Prostate gland (tissue), 2 donors: Measurements from ENCODE around the gene USP19. TPM values are rescaled to one million over a fixed set of nuclear protein-coding genes. Genes with fewer than 3 reads are reported as not detected.

Source experiments
- DNase-seq: peaks from one replicate; pipeline ENCODE4 v3.0.0-alpha.2; 2019; ENCODE audit warnings: low spot score
- H3K27ac ChIP-seq, 2 donors: fragments of 200-600 bp; sonication (generic); 2 replicates each; pipeline ENCODE4 v1.5.1; 2017 to 2019
- H3K27me3 ChIP-seq: fragments of 200-600 bp; sonication (generic); replicated peaks from 2 replicates; pipeline ENCODE4 v1.5.1; 2019; ENCODE audit not compliant: insufficient read depth
- H3K36me3 ChIP-seq, 2 donors: fragments of 200-600 bp; sonication (generic); 1 replicate in 1 of 2; 2 replicates in 1 of 2; pipeline versions ENCODE4 v1.5.1 to v1.8.1; 2017 to 2019
- H3K4me1 ChIP-seq: fragments of 200-600 bp; sonication (generic); replicated peaks from 2 replicates; pipeline ENCODE4 v1.5.1; 2019
- H3K4me3 ChIP-seq, 2 donors: fragments of 200-600 bp; sonication (generic); 2 replicates each; pipeline ENCODE4 v1.5.1; 2017 to 2019
- H3K9me3 ChIP-seq: fragments of 200-600 bp; sonication (generic); 2 replicates; pipeline ENCODE4 v1.5.1; 2017
- CTCF ChIP-seq, 4 experiments: fragments of 200-600 bp in 2 of 4; fragments of 450-650 bp in 2 of 4; sonication (generic) in 2 of 4; IDR thresholded peaks; 1 replicate in 3 of 4; 2 replicates in 1 of 4; pipeline ENCODE4 v1.5.1; 2016 to 2019; ENCODE audit warnings: antibody characterized with exemption in 4 of 4, mild to moderate bottlenecking in 2 of 4, moderate library complexity in 2 of 4
- POLR2A ChIP-seq: fragments of 450-650 bp; IDR thresholded peaks from one replicate; pipeline ENCODE4 v1.6.1; 2016; ENCODE audit warnings: antibody characterized with exemption, mild to moderate bottlenecking
- POLR2AphosphoS5 ChIP-seq: sonication (generic); formaldehyde crosslinking; IDR thresholded peaks from one replicate; pipeline ENCODE4 v1.6.1; 2017; ENCODE audit warnings: antibody characterized with exemption
- WGBS: methylation state at CpG from one replicate; pipeline ENCODE4 v1.1.5; 2018; 5-methylcytosine and 5-hydroxymethylcytosine counted together
- intact Hi-C: fragments of 100-400 bp; cut with DNase I; formaldehyde crosslinking; loops from one replicate; pipeline ENCODE4 v1.14.2; 2022
- total RNA-seq, 2 donors: library from RNA; depleted of rRNA; stranded (reverse); fragments of >200 nt; gene quantifications; one replicate each; pipeline ENCODE4 v1.1.0, GENCODE V29; 2016

USP19 gene
- total RNA-seq, 2 donors from 2014 or later: 62.7 to 98.2 TPM

GRCh38 chr3:49131040-49131439 lies 10.4 kb upstream of the USP19 start:
- peaks cover 5% of the 10 kb centered on the region for H3K4me1 ChIP-seq
- intact Hi-C loops: loop anchor here (5.0 to 10.0 kb wide), 2 partner anchors 39 to 1154 kb away; partner anchors contain the start of gene QRICH1

GRCh38 chr3:49124991-49125670 lies 4.5 kb upstream of the USP19 start:
- H3K36me3 ChIP-seq: peaks cover 10 to 27% of the 10 kb centered on the region in 2 donors
- WGBS: 74% methylated on average over 14 of the region's 14 CpGs
- TF ChIP-seq POLR2A (no peak), POLR2AphosphoS5 (no peak), CTCF (IDR thresholded peaks at IDR 0.05) (no peak)
- no peaks in the 10 kb centered on the region for H3K9me3 ChIP-seq
- H3K4me1 ChIP-seq: no peaks in the 10 kb centered on the region
- no peak overlapping the region for H3K27ac ChIP-seq
- DNase-seq: no peak
- no peaks in the 10 kb centered on the region for H3K27me3 ChIP-seq
- intact Hi-C loops: no loop called here
- H3K4me3 ChIP-seq: no peak overlapping the region

More at GRCh38 chr3:49131040-49131439, 10.4 kb upstream of the USP19 start:
- TF ChIP-seq POLR2AphosphoS5 (no peak), POLR2A (no peak), CTCF (IDR thresholded peaks at IDR 0.05) (no peak)
- Histone ChIP-seq H3K27ac (no peak overlapping the region), H3K9me3 (no peaks in the 10 kb centered on the region), H3K4me3 (no peak overlapping the region), H3K36me3 (peaks cover 0 to 5% of the 10 kb centered on the region in 2 donors), H3K27me3 (no peaks in the 10 kb centered on the region)
- WGBS: 71% methylated on average over 12 of the region's 12 CpGs
- no peak for DNase-seq

GRCh38 chr3:49124203-49124602 lies 3.6 kb upstream of the USP19 start:
- H3K27me3 ChIP-seq: no peaks in the 10 kb centered on the region
- no peak overlapping the region for H3K27ac ChIP-seq
- TF ChIP-seq CTCF (IDR thresholded peaks at IDR 0.05) (no peak), POLR2A (no peak), POLR2AphosphoS5 (no peak)
- intact Hi-C loops: no loop called here
- 80% methylated on average over 1 of the region's 7 CpGs for WGBS
- H3K36me3 ChIP-seq: peaks cover 10 to 27% of the 10 kb centered on the region in 2 donors
- H3K4me3 ChIP-seq: no peak overlapping the region
- DNase-seq: no peak
- H3K9me3 ChIP-seq: no peaks in the 10 kb centered on the region
- peaks cover 6% of the 10 kb centered on the region for H3K4me1 ChIP-seq

GRCh38 chr3:49123687-49124086 lies 3.1 kb upstream of the USP19 start:
- H3K27me3 ChIP-seq: no peaks in the 10 kb centered on the region
- WGBS: 94% methylated on average over 17 of the region's 17 CpGs
- no peak overlapping the region for H3K4me3 ChIP-seq
- TF ChIP-seq CTCF (IDR thresholded peaks at IDR 0.05) (no peak), POLR2AphosphoS5 (no peak), POLR2A (no peak)
- no peak for DNase-seq
- intact Hi-C loops: no loop called here
- H3K36me3 ChIP-seq: peaks cover 10 to 27% of the 10 kb centered on the region in 2 donors
- H3K9me3 ChIP-seq: no peaks in the 10 kb centered on the region
- H3K4me1 ChIP-seq: peaks cover 6% of the 10 kb centered on the region
- H3K27ac ChIP-seq: no peak overlapping the region
